Measurements from ENCODE around the gene CD200R1L.

The CD200R1L gene

GRCh38 chr3:112770032-112770626 lies 76.5 kb downstream of the CD200R1L start:
- no peak for DNase-seq (ENCODE audit: extremely low spot score, insufficient read length, low read depth)
- no peak for FAIRE-seq

- no peak for FAIRE-seq
- DNase-seq (ENCODE audit: extremely low spot score, insufficient read length, low read depth): no peak
These were observed 77.2 kb downstream of the CD200R1L start for GRCh38 chr3:112769286-112769978.

GRCh38 chr3:112767777-112768176 lies 78.9 kb downstream of the CD200R1L start:
- no peak for DNase-seq (ENCODE audit: extremely low spot score, insufficient read length, low read depth)
- no peak for FAIRE-seq

GRCh38 chr3:112767177-112767576 lies 79.5 kb downstream of the CD200R1L start:
- FAIRE-seq (peak; percentile 33), DNase-seq (ENCODE audit: extremely low spot score, insufficient read length, low read depth) (peak; percentile 11)
